ENCODE data around the gene PREX1. TPM values are rescaled to one million over a fixed set of nuclear protein-coding genes. Genes with fewer than 3 reads are reported as not detected.

PREX1 gene
- total RNA-seq, 1 donor: 57.4 TPM

DNA sequence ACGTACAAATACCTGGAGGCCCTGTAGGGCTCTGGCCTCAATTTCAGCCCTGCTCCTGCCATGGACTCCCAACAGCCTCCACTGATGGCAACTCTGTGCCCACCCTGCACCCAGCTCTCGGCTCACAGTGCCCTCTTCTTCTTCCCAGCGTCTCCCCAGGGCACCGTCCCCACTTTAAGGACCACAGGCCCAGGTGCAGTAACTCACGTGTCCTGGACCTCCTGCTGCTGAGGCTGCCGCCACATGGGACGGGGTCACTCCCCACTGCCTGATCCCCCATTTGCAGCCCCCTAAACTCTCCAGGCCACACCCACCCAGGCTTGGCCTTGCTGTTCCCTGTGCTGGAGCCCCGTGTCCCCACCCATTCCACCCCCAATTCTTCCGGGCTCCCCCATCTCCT lies 223.4 kb downstream of the PREX1 start:
- no peak overlapping the region for H3K4me3 ChIP-seq (ENCODE audit: low read depth, low read length)
- no peak for DNase-seq (ENCODE audit: low read depth)
- TF ChIP-seq, protein P1, sequence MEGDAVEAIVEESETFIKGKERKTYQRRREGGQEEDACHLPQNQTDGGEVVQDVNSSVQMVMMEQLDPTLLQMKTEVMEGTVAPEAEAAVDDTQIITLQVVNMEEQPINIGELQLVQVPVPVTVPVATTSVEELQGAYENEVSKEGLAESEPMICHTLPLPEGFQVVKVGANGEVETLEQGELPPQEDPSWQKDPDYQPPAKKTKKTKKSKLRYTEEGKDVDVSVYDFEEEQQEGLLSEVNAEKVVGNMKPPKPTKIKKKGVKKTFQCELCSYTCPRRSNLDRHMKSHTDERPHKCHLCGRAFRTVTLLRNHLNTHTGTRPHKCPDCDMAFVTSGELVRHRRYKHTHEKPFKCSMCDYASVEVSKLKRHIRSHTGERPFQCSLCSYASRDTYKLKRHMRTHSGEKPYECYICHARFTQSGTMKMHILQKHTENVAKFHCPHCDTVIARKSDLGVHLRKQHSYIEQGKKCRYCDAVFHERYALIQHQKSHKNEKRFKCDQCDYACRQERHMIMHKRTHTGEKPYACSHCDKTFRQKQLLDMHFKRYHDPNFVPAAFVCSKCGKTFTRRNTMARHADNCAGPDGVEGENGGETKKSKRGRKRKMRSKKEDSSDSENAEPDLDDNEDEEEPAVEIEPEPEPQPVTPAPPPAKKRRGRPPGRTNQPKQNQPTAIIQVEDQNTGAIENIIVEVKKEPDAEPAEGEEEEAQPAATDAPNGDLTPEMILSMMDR (IDR thresholded peaks at IDR 0.05; ENCODE audit: insufficient read depth, low read depth, low read length): no peak

DNA sequence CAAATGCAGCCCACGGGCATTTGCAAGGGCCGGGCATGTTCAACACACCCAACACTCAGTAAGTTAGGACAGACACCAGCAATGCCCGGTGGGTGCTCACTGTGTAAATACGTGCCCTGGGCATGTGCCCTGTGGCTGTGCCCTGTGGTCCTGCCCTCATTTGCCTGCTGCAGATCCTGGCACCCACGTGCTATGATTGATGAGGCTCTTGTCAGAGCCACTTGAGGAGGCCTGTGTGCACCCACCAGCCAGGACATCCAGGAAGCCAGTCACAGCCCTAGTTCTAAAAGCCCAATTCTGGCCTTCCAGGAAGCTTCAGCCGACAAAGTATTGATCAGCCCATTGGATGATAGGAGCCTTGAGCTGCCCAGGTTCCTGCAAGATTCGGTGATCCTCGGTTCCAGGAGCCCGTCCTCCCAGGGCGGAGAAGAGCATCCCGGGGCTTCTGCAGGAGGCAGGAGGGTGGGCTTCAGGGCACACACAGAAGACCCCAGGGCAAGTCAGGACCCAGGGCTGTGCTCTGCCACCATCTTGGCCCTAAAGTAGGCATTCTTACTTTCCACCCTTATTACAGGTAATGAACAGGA lies 223.9 kb downstream of the PREX1 start:
- TF ChIP-seq, protein P1 (IDR thresholded peaks at IDR 0.05; ENCODE audit: insufficient read depth, low read depth, low read length): no peak
- no peak overlapping the region for H3K4me3 ChIP-seq (ENCODE audit: low read depth, low read length)
- no peak for DNase-seq (ENCODE audit: low read depth)

DNA sequence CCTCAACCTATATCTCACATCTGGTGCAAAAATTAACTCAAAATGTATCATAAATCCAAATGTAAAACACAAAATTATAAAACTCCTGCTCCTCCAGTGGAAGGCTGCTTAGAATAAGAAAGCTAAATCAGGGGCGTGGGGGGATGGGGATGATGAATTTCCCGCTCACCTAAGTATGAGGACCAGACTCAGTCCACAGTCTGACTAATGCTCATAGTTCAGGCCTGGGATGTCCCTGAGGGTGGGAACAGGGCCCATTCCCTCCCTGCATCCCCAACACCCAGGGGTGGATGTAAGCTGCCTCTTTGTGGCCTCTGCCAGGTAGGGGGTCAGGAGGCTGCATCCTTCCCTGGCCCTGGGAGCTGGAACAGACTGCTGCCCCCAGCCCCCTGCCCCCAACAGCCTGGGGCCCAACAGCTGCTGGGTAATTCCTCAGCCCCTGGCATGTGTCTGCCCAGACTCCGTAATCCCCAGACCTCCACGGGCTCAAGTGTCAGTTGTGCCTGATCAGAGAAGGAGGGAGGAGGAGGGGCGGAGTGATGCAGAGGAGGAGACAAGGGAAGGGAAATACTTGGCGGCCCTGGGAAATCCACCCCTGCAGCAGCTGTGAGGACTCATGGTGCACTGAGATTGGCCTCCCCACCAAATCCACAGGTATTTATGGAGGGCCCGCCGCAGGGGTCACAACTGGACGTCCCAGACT lies 224.5 kb downstream of the PREX1 start:
- no peak overlapping the region for H3K4me3 ChIP-seq (ENCODE audit: low read depth, low read length)
- TF ChIP-seq, protein P1 (IDR thresholded peaks at IDR 0.05; ENCODE audit: insufficient read depth, low read depth, low read length): no peak
- DNase-seq (ENCODE audit: low read depth): no peak

DNA sequence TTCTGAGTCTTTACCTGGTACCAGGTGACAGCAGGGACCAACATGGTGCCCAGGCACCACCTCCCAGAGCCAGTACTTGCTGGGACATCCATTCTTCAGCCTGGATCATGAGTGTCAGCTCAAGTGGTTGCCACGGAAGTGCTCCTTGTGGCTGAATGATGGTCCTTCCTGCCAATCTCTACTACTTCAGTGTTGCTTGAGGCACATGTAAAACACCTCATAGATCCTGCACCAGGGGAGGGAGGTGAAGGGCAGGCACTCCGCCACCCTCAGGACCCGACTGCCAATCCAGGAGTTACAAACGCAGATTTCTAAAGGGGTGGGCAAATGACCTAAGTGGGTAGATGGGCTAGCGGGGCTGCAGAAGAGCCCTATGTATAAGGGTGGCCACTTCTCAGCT lies 226.0 kb downstream of the PREX1 start:
- H3K4me3 ChIP-seq (ENCODE audit: low read depth, low read length): no peak overlapping the region
- DNase-seq (ENCODE audit: low read depth): no peak
- TF ChIP-seq, protein P1 (IDR thresholded peaks at IDR 0.05; ENCODE audit: insufficient read depth, low read depth, low read length): no peak

DNA sequence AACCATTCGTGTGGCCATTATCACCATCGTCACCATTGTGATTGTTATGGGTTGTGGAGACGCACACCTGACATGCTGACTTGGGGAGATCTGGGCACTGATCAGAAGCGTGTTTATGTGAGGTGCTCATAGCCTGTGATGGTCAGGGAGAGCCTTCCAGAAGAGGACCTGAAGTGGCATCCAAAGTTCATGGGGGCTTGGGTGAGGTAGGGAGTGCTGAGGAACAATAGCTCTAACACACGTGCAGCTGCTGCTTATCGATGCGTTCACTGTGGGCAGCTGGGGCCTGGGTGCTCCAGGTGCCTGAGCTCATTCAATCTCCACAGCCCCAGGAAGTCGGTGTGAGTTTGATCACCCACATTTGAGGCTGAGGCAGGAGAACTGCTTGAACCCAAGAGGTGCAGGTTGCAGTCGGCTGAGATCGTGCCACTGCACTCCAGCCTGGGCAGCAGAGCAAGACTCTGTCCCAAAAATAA lies 227.3 kb downstream of the PREX1 start:
- H3K4me3 ChIP-seq (ENCODE audit: low read depth, low read length): no peak overlapping the region
- TF ChIP-seq, protein P1 (IDR thresholded peaks at IDR 0.05; ENCODE audit: insufficient read depth, low read depth, low read length): no peak
- DNase-seq (ENCODE audit: low read depth): no peak

DNA sequence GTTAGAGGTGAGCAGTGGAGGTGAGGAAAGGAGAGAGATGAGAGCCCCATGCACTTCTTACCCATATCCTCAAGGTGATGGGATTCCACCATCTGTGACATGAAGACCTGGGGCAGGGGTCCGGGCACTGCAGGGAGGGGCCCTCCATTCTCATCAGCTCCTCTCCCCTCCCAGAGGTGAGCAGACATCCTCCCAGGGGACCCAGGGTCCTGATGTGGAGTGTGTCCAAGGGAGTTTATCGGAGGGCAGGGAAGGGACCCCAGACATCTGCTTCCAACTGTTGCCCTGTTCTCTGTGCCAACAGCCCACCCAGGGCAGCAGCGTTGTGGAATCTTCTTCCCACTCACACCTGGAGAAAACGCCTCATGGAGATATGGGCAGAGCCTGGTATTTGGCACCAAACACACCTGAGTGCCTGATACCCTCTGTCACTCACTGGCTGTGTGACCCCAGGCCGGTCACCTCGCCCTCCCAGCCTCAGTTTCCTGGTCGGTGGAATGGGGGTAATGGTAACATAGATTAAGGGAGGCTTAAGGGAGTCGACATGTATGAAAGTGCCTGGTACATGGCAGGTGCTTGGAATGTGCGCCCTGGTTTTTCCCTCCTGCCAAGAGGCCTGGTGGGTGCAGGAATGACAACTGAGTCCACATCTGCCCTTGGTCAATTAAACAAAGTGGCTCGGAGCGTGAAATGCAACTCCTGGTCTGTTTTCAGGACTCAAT lies 227.9 kb downstream of the PREX1 start:
- no peak overlapping the region for H3K4me3 ChIP-seq (ENCODE audit: low read depth, low read length)
- TF ChIP-seq, protein P1 (IDR thresholded peaks at IDR 0.05; ENCODE audit: insufficient read depth, low read depth, low read length): no peak
- no peak for DNase-seq (ENCODE audit: low read depth)
